Diencephalon (tissue), 1 donor: ENCODE results near the gene PCDH12. TPM values are rescaled to one million over a fixed set of nuclear protein-coding genes. Genes with fewer than 3 reads are reported as not detected.

ENCODE experiments used
- total RNA-seq: library from RNA; depleted of rRNA; stranded (reverse); fragments of >200 nt; gene quantifications from one replicate; pipeline ENCODE4 v1.2.3, GENCODE V29; 2014

Gene PCDH12
- 3.2 TPM for total RNA-seq

DNA sequence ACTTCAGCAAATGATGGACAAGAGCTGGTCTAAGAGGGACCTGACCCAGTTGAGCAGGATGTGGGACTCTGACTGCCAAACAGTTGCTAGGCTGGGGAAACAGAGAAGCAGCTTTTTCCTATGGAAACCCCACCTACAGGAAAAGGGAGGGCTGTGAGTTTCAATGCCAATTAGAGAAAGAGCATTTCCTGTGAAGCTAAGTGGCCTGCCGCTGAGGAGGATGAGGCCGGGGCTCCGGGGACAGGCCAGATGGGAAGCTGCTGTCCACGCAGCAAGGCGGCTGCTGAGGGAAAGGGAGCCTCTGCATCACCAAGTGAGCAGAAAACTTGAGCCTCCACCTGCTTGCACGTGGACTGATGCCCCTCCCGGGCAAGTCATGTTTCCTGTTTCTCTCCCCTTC is at the start of gene PCDH12:
Gene PCDH12, minus strand, starts transcription at position 90 of the 400 bp plus-strand sequence. CDS start 351 bp downstream, outside the sequence.

DNA sequence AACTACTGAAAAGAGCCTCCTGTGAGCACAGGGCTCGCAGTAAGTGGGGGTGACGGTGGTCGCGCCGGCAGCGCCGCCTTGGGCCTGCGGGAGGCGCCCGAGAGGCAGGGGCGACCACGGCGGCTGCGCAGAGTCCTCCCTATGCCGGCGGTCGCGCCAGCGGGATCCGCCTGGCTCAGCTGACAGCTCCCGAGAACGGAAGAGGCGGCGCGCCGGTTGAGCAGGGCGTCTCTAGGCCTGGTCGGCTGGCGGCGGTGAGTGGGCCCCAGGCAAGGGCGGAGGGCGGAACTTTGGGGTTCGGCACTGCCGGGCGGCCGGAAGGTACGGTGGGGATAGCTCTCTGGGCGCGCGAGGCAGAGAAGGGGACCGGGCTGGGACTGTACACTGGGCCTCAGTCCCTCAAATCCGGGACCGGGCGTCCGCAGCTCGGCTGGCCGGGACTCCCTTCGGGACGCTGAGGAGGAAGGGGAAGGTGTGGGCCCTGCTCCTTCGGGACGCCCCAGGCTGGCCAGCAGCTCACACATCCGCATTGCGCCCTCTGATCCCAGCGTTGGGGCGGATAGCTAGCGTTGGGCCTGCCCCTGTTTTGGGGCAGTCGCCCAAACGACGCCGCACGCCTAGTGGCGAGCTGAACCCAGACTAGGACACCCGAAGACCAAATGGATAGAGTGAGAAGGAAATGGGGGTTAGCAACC is 11.1 kb upstream of the PCDH12 start, which contains the start of gene RNF14:
Gene RNF14, plus strand, starts transcription at position 192 of the 695 bp plus-strand sequence. CDS start 4,484 bp downstream, outside the sequence.

DNA sequence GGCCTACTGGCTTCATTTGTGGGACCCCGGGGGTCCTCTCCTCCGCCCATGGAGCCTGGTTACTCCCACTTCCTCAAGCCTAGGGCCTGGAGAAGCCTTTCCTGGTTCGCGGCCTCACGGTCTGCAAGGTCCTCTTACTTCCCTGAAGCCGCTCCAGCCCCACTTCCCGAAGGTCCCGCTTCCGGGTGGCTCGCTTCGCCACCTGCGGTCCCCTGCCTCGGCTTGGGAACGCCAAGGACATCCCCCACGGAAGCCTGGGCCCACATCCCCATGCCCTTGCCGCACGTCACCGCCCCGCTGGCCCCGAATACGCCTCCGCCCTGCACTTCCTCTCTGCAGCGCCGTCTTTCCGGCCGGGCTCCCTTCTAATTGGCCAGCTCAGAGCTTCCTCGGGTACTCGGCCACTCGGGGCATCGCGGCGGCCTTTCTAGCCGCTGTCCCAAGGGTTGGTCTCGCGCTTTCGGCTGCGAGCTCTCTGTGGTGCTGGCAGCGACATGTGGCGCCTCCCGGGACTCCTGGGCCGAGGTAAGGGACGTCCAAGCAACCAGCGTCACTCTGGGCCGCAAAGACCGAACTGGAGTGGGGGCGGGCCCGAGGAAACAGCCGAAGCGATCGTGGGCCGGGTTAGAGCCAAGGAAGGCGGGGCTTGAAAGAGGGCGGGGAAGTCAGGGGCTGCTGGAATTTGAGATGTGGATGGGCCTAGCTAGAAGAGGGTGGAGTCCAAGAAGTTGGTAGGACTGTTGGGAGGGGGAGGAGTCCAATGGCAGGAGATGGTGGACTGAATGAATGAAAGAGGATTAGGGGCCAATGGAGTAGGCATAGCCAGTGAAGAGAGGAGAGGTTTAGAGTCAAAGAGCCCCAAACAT is 34.3 kb downstream of the PCDH12 start, which contains the start of gene DELE1:
Gene DELE1, plus strand, starts transcription at position 424 of the 866 bp plus-strand sequence. Its CDS starts 71 bp downstream, at position 495.

Other genes starting within 250 kb of the PCDH12 start
- gene PCDH1, start 79.8 kb downstream of the PCDH12 start, total RNA-seq = 69.2 TPM
- 34.1 TPM for gene DELE1, start 34.3 kb downstream of the PCDH12 start, total RNA-seq
- gene RNF14, start 10.9 kb upstream of the PCDH12 start, total RNA-seq = 79.4 TPM
- gene GNPDA1, start 54.8 kb upstream of the PCDH12 start, total RNA-seq = 28.8 TPM
- 231 TPM for gene NDFIP1, start 150.6 kb upstream of the PCDH12 start, total RNA-seq